ENCODE results near the gene RASA3.

RASA3 gene

GRCh38 chr13:114106526-114106925 is 25.9 kb downstream of the RASA3 start:
- no peak for TF ChIP-seq EZH2phosphoT487 (IDR thresholded peaks at IDR 0.05; ENCODE audit: low read depth)
- TF ChIP-seq, protein P1, sequence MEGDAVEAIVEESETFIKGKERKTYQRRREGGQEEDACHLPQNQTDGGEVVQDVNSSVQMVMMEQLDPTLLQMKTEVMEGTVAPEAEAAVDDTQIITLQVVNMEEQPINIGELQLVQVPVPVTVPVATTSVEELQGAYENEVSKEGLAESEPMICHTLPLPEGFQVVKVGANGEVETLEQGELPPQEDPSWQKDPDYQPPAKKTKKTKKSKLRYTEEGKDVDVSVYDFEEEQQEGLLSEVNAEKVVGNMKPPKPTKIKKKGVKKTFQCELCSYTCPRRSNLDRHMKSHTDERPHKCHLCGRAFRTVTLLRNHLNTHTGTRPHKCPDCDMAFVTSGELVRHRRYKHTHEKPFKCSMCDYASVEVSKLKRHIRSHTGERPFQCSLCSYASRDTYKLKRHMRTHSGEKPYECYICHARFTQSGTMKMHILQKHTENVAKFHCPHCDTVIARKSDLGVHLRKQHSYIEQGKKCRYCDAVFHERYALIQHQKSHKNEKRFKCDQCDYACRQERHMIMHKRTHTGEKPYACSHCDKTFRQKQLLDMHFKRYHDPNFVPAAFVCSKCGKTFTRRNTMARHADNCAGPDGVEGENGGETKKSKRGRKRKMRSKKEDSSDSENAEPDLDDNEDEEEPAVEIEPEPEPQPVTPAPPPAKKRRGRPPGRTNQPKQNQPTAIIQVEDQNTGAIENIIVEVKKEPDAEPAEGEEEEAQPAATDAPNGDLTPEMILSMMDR (IDR thresholded peaks at IDR 0.05; ENCODE audit: low read depth, low read length): no peak
- Histone ChIP-seq H2AFZ (ENCODE audit: low read depth, low read length) (no peak overlapping the region), H3K79me2 (ENCODE audit: low read length) (no peaks in the 10 kb centered on the region), H3K4me2 (ENCODE audit: low read length) (no peak overlapping the region), H3K27me3 (ENCODE audit: low read depth, low read length) (no peaks in the 10 kb centered on the region), H3K4me1 (ENCODE audit: low read length) (no peaks in the 10 kb centered on the region), H3K27ac (ENCODE audit: low read length) (no peak overlapping the region), H3K36me3 (replicated peaks; ENCODE audit: low read depth, low read length) (no peaks in the 10 kb centered on the region), H3K9ac (ENCODE audit: low read length) (no peak overlapping the region), H4K20me1 (ENCODE audit: insufficient read depth, low read length) (no peaks in the 10 kb centered on the region), H3K4me3 (ENCODE audit: low read length) (no peak overlapping the region), H3K9me3 (ENCODE audit: insufficient read depth, low read length) (no peaks in the 10 kb centered on the region)

DNA sequence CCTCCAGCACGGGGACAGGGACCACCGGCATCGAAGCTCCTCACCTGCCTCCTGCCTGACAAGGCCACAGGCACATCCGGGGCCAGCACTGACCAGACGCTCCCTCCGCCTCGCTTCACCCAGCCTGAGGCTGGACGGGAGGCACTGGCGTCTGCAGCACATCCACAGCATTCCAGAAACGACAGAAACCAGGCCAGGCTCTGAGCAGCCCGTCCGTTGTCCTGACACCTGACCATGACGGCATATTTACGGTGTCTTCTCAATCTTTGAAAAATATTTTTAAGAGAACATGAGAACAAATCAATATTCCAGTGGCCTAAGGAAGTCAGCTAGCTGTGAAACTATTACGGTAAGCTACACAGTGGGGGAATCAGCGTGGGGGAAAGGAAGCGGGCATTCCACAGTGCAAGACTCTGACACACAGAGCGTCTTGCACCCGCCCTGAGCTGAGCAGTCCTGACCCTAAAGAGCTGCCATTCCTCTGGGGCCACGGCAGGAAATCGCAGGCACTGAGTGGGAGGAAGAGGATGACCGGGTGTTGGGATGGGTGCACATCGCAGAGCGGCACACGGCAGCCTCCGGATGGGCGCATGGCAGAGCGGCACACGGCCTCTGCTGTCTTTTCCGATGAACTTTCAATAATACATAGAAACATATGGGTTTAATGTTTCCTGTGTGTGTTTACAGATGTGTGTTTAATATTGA is 26.8 kb downstream of the RASA3 start:
- Histone ChIP-seq H3K36me3 (replicated peaks; ENCODE audit: low read depth, low read length) (no peaks in the 10 kb centered on the region), H4K20me1 (ENCODE audit: insufficient read depth, low read length) (no peaks in the 10 kb centered on the region), H3K9me3 (ENCODE audit: insufficient read depth, low read length) (no peaks in the 10 kb centered on the region), H3K27ac (ENCODE audit: low read length) (no peak overlapping the region), H3K9ac (ENCODE audit: low read length) (no peak overlapping the region), H2AFZ (ENCODE audit: low read depth, low read length) (no peak overlapping the region), H3K4me2 (ENCODE audit: low read length) (no peak overlapping the region), H3K4me1 (ENCODE audit: low read length) (no peaks in the 10 kb centered on the region), H3K79me2 (ENCODE audit: low read length) (no peaks in the 10 kb centered on the region), H3K4me3 (ENCODE audit: low read length) (no peak overlapping the region), H3K27me3 (ENCODE audit: low read depth, low read length) (no peaks in the 10 kb centered on the region)
- TF ChIP-seq EZH2phosphoT487 (IDR thresholded peaks at IDR 0.05; ENCODE audit: low read depth): no peak
- TF ChIP-seq, protein P1 (IDR thresholded peaks at IDR 0.05; ENCODE audit: low read depth, low read length): no peak

GRCh38 chr13:114104655-114105520 is 27.5 kb downstream of the RASA3 start:
- no peaks in the 10 kb centered on the region for H3K79me2 ChIP-seq (ENCODE audit: low read length)
- H4K20me1 ChIP-seq (ENCODE audit: insufficient read depth, low read length): no peaks in the 10 kb centered on the region

More at GRCh38 chr13:114104655-114105520, 27.5 kb downstream of the RASA3 start:
- H3K36me3 ChIP-seq (replicated peaks; ENCODE audit: low read depth, low read length): no peaks in the 10 kb centered on the region
- H3K4me1 ChIP-seq (ENCODE audit: low read length): no peaks in the 10 kb centered on the region
- H3K27me3 ChIP-seq (ENCODE audit: low read depth, low read length): no peaks in the 10 kb centered on the region
- H3K27ac ChIP-seq (ENCODE audit: low read length): no peak overlapping the region
- H3K4me3 ChIP-seq (ENCODE audit: low read length): no peak overlapping the region
- no peak overlapping the region for H2AFZ ChIP-seq (ENCODE audit: low read depth, low read length)
- no peak overlapping the region for H3K4me2 ChIP-seq (ENCODE audit: low read length)
- H3K9ac ChIP-seq (ENCODE audit: low read length): no peak overlapping the region
- H3K9me3 ChIP-seq (ENCODE audit: insufficient read depth, low read length): no peaks in the 10 kb centered on the region
- TF ChIP-seq EZH2phosphoT487 (IDR thresholded peaks at IDR 0.05; ENCODE audit: low read depth): no peak
- TF ChIP-seq, protein P1 (IDR thresholded peaks at IDR 0.05; ENCODE audit: low read depth, low read length): no peak

Data from OCI-LY3 (cell line).